ENCODE measurements around the gene RAB44. TPM values are rescaled to one million over a fixed set of nuclear protein-coding genes. Genes with fewer than 3 reads are reported as not detected.
A peak's percentile ranks its signal among the peaks of the same experiment; 100 is the strongest.

Gene RAB44
- total and polyA plus RNA-seq, 2 of the 13 experiments (the other 11 are each of a cell fraction or from before 2014, with no cell fraction given) = not detected

DNA sequence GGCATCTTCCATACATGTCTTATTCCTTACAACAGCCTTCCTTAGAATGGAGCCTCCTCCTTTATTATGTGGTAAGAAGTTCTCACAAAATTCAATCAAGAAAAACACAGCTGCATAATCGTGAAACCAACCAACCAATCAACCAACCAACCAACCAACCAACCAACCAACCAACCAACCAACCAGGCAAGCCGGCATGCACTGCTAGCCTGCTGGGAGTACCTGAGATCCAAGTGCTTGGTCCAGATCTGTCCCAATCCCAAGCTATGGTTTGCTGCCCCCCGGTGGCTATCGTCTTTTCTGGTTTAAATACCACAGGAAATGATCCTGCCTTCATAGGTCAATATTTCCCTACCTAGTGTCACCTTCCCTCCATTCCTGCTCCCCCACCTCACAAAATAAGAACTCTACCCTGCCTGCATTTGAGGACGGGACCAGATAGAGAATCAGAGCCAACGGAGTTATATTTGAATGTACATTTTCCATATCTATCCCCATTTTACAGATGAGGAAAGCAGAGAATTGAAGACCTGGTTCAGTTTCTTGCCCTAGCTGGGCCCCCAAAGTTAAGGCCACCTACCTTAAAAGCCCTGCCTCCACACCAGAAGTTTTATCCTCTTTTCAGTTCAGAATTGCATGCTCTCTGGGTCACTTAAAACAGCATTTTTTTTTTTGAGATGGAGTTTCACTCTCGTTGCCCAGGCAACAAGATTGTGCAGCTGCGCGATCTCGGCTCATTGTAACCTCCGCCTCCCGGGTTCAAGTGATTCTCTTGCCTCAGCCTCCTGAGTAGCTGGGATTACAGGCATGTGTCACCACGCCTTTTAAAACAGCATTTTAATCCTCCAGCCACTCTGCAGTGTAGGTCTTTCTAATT is 27.1 kb downstream of the RAB44 start (continued):
- TF ChIP-seq ZNF501 (CRISPR knock-in tag; IDR thresholded peaks at IDR 0.05) = 0 out of 2 replicates have a peak, but pooled peaks have one; percentile 40
- no peak for TF ChIP-seq POLR2G (IDR thresholded peaks at IDR 0.05; ENCODE audit: low read depth, low read length)
- TF ChIP-seq KAT2B (IDR thresholded peaks at IDR 0.05; ENCODE audit: borderline replicate concordance, low read depth, low read length) = no peak
- TF ChIP-seq, protein P1, sequence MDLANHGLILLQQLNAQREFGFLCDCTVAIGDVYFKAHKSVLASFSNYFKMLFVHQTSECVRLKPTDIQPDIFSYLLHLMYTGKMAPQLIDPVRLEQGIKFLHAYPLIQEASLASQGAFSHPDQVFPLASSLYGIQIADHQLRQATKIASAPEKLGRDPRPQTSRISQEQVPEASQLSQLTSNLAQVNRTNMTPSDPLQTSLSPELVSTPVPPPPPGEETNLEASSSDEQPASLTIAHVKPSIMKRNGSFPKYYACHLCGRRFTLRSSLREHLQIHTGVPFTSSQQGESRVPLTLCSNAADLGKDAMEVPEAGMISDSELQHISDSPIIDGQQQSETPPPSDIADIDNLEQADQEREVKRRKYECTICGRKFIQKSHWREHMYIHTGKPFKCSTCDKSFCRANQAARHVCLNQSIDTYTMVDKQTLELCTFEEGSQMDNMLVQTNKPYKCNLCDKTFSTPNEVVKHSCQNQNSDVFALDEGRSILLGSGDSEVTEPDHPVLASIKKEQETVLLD (CRISPR knock-in tag; IDR thresholded peaks at IDR 0.05; ENCODE audit: low read depth) = no peak
- TF ChIP-seq, protein P2, sequence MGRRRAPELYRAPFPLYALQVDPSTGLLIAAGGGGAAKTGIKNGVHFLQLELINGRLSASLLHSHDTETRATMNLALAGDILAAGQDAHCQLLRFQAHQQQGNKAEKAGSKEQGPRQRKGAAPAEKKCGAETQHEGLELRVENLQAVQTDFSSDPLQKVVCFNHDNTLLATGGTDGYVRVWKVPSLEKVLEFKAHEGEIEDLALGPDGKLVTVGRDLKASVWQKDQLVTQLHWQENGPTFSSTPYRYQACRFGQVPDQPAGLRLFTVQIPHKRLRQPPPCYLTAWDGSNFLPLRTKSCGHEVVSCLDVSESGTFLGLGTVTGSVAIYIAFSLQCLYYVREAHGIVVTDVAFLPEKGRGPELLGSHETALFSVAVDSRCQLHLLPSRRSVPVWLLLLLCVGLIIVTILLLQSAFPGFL (CRISPR knock-in tag; IDR thresholded peaks at IDR 0.05) = no peak
- TF ChIP-seq ZNF343 (CRISPR knock-in tag; IDR thresholded peaks at IDR 0.05) = no peak
- TF ChIP-seq ZNF792 (CRISPR knock-in tag; IDR thresholded peaks at IDR 0.05) = no peak
- TF ChIP-seq ZNF12 (CRISPR knock-in tag; IDR thresholded peaks at IDR 0.05) = no peak
- TF ChIP-seq TEAD3 (CRISPR knock-in tag; optimal IDR thresholded peaks at IDR 0.05; ENCODE audit: borderline replicate concordance) = peak; percentile 66
- TF ChIP-seq, protein P3, sequence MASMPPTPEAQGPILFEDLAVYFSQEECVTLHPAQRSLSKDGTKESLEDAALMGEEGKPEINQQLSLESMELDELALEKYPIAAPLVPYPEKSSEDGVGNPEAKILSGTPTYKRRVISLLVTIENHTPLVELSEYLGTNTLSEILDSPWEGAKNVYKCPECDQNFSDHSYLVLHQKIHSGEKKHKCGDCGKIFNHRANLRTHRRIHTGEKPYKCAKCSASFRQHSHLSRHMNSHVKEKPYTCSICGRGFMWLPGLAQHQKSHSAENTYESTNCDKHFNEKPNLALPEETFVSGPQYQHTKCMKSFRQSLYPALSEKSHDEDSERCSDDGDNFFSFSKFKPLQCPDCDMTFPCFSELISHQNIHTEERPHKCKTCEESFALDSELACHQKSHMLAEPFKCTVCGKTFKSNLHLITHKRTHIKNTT (CRISPR knock-in tag; IDR thresholded peaks at IDR 0.05) = no peak
- 0 out of 2 replicates have a peak, but pooled peaks have one; percentile 23 for TF ChIP-seq PHF20 (CRISPR knock-in tag; IDR thresholded peaks at IDR 0.05)
- TF ChIP-seq ZNF431 (CRISPR knock-in tag; IDR thresholded peaks at IDR 0.05; ENCODE audit: borderline replicate concordance, low read depth) = no peak
- TF ChIP-seq NFIB (CRISPR knock-in tag; IDR thresholded peaks at IDR 0.05; ENCODE audit: borderline replicate concordance) = no peak
- no peak for TF ChIP-seq ZNF326 (CRISPR knock-in tag; IDR thresholded peaks at IDR 0.05; ENCODE audit: borderline replicate concordance)
- no peak for TF ChIP-seq TFDP1 (CRISPR knock-in tag; IDR thresholded peaks at IDR 0.05; ENCODE audit: borderline replicate concordance)
- no peak for TF ChIP-seq SNAPC2 (CRISPR knock-in tag; IDR thresholded peaks at IDR 0.05)
- no peak for TF ChIP-seq TBP (CRISPR knock-in tag; IDR thresholded peaks at IDR 0.05)
- 0 out of 2 replicates have a peak, but pooled peaks have one; percentile 27 for TF ChIP-seq ZNF329 (CRISPR knock-in tag; IDR thresholded peaks at IDR 0.05; ENCODE audit: low read depth)
- no peak for TF ChIP-seq ZNF350 (CRISPR knock-in tag; IDR thresholded peaks at IDR 0.05; ENCODE audit: borderline replicate concordance, low read depth)
- peak; percentile 96 for TF ChIP-seq SMC3 (IDR thresholded peaks at IDR 0.05; ENCODE audit: low read length)
